ENCODE data around the gene ZFYVE28.

ZFYVE28 gene

DNA sequence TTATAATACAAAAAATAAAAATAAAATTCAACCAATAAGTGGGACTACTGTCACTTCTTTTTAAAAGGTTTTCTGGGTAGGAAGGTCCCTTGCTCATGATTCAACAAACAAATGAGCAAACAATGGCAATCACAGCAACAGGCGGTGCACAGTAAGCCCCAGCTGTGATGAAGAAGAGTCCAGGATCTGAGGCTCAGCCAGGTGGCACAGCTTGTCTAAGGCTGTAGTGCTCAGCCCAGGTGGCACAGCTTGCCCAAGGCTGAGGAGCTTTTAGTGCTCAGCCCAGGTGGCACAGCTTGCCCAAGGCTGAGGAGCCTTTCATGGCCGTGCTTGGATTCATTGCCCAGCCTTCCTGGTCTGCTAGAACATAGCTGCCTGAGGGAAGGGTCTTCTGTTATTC, 75.0 kb downstream of the ZFYVE28 start:
- DNase-seq: no peak

DNA sequence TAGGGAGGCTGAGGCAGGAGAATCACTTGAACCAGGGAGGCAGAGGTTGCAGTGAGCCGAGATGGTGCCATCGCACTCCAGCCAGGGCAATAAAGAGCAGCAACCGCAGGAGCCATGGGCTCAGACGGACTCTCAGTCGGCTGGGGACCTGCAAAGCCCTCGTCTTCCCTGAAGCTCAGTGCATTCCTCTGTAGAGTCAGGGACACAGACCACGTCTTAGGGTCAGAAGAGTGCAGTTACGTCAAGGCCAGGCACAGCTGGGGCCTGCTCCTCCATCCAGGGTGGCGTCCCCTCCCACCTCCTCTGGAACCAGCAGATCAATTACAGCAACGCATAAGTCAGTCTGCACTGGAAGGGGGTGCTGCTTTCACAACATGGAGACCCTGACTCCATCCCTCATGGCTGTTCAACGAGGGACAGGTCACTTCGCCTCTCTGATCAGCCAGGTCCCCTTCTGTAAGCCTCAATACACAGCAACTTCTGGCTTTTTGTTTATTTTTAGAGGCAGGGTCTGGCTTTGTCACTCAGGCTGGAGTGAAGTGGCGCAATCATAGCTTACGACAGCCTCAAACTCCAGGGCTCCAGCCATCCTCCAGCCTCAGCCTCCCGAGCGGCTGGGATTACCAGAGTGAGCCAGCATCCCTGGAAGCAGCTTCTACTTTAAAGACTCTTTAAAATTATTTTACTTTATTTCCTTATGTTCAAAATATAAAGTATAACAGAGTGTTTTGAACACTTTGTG, 76.4 kb downstream of the ZFYVE28 start:
- DNase-seq: no peak

DNA sequence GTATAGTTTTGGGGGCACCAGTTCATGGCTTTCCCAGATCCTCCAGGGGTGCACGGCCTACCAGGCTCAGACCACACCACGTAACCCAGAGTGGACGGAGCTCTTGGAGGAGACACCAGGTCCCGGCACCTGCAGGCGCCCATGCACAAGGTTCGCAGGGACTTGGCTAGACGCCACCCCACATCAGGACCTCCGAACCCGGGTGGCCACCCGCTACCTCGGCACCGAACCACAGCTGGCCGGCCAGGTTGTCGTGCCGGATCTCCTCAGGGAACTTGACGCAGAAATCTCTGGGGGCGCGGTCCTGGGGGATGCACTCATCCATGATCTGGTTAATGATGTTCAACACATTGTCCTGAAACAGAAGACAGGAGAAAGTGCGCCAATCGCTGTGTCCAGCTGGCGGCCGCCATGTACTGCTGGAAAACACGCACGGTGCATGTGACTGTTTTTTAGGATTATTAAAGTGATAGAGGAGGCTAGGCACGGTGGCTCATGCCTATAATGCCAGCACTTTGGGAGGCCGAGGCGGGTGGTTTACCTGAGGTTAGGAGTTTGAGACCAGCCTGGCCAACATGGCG, 77.1 kb downstream of the ZFYVE28 start:
- peak in 1 of 2 experiments; percentile 2 for DNase-seq

DNA sequence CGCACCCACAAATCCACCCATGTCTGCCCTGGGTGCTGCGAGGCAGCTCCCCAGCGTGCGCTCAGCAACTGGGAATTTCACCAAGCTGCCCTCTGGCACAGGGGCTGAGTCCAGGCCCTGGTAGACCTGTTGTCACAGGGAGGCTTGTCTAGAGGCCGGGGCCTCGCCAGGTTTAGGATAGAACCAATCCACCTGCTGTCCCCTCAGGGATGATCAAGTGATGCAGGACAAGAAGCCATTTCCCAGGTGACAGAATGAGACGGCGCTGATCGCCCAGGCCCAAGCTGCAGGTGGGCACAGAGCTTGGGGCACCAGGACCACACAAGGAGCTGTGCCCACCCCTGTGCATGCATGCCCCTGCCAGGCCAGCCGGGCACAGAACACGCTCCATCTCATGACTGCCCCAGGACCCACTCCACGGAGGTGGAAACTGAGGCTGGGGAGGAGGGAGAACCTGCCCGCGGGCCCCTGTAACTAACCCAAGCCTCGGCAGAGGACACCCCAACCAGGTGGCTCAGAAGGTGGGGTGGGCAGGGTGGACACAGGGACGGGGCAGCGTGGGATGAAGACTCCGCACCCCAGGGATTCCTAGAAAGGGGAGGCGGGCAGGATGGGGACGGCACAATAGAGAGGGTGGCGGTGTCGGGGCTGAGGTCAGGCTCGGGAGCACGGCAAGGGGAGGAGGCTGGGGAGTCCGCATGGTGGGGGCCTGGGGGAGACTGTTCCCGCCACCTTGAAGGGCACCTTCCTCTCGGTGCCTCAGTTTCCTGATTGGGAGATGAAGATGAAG, 78.0 kb downstream of the ZFYVE28 start:
- DNase-seq: peak in 1 of 2 experiments; percentile 1

DNA sequence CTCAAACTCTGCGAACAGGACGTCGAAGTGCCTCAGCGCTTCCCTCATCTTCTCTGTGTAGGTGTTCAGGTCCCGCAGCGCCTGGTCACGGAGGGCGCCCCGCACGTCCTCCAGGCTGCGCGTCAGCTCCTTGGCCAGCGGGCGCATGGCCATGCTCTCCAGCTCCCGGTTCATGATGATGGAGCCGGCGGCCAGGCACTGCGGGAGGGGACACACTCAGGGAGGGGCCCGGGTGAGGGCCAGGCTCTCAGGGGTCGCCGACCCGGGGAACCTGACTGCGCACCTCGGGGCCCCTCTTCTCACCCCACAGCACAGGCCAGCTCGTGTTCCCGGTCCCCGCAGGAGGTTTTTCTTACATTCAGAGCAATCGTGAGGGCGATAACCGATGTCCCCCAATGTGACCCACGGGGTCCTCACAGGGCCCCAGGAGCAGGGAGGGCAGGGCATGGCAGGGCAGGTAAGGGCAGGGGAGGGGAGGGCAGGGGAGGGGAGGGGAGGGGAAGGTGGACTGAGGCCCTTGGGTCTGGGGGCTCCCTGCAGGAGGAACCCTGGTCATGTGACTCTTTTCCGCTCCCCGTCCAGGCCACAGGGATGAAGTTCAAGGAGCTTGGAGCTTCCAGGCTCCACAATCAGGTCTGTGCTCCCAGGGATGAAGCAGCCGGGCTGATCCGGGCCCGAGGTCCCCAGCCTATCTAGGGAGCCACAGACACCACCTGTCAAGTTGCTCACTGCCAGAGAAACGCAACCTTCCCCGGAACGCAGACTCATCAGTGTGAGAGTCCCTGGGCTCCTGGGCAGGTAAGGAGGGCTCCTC, 78.8 kb downstream of the ZFYVE28 start:
- DNase-seq: peak in 1 of 2 experiments; percentile 1

DNA sequence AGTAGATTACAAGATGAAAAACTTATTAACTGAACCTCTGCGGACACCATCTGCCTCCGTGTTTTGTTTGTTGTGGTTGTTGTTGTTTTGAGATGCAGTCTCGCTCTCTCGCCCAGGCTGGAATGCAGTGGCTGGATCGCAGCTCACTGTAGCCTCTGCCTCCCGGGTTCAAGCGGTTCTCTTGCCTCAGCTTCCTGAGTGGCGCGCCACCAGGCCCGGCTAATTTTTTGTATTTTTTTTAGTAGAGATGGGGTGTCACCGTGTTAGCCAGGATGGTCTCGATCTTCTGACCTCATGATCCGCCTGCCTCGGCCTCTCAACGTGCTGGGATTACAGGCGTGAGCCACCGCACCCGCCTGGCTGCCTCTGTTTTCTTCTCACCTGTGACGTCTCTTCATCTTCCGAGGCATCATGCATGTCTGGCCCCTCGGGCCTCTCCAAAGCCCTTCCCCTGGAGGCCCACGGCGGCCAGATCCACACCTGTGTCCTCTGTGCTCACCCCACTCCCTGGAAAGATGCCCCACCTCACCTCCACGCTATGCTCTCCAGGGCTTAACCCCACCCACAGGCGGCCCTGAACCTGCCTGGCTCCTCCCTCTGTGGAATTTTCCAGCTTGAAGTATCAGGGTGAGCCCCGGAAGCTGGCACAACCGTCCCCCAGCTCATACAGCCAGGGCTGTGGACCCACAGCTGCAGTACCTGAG, 79.5 kb downstream of the ZFYVE28 start:
- DNase-seq: peak in 1 of 2 experiments; percentile 2

DNA sequence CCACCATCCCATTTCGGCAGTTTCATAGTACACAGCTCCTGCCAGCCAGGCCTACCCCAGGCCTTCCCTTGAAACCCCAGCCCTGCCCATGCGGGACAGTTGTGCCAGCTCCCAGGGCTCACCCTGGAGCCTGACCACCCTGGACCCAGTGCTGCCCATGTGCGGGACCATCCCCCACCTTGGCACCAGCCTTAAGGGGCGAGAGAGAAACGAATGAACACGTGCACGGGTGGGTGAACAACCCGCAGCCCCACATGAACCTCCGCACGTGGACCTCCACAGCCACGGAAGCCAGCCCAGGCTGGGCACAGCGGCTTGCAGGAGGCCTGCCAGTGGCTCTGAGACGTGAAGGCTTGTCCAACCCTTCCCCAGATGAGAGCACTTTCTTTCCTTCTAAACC, 80.5 kb downstream of the ZFYVE28 start:
- peak in 1 of 2 experiments; percentile 0 for DNase-seq

DNA sequence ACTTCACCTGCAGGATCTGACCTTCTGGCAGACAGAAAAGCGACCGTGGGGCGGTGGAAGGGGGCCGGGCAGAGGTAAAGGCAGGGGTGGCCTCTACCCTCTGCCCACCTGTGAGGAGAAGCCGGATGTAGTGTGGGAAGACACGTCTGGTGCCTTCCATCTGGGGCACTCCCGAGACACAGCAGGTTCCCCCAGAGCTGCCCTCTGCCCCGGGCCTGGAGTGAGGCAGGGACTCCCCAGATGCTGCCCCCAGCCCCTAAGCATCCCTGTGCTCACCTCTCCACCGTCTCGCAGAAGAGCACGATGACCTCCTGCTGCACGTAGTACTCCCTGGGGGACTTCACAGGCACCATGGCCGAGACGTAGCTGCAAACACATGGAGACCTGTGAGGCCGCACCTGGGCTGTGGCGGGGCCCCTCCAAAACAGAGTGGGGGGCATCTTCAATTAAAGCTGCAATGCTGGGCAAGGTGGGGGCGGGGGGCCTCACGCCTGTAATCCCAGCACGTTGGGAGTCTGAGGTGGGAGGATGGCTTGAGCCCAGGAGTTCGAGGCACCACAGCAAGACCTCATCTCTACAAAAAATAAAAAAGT, 81.2 kb downstream of the ZFYVE28 start:
- no peak for DNase-seq

DNA sequence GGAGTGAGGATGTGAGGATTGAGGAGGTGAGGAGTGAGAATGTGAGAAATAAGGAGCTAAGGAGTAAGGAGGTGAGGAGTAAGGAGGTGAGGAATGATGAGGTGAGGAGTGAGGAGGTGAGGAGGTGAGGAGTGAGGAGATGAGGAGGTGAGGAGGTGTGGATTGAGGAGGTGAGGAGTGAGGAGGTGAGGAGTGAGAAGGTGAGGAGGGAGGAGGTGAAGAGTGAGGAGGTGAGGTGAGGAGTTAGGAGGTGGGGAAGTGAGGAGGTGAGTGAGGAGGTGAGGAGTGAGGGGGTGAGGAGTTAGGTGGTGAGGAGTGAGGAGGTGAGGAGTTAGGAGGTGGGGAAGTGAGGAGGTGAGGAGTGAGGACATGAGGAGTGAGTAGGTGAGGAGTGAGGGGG, 81.8 kb downstream of the ZFYVE28 start:
- DNase-seq: peak in 1 of 2 experiments; percentile 1

DNA sequence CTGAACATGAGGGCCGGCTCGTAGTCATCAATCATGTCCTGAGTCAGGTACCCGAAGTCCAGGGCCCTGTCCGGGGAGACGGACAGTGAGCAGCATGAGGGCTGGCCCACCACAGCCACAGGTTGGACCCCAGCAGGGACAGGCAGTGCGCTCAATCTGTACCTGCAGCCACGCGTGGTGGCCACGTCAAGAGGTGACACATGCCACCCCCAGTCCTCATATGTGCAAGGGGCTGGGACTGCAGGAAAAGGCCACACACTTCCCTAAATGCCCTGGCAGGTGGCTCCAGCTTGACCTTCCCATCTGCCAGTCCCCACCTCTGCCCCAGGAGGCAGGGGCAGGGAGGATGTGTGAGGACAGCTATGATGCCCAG, 82.7 kb downstream of the ZFYVE28 start:
- peak in 1 of 2 experiments; percentile 0 for DNase-seq

DNA sequence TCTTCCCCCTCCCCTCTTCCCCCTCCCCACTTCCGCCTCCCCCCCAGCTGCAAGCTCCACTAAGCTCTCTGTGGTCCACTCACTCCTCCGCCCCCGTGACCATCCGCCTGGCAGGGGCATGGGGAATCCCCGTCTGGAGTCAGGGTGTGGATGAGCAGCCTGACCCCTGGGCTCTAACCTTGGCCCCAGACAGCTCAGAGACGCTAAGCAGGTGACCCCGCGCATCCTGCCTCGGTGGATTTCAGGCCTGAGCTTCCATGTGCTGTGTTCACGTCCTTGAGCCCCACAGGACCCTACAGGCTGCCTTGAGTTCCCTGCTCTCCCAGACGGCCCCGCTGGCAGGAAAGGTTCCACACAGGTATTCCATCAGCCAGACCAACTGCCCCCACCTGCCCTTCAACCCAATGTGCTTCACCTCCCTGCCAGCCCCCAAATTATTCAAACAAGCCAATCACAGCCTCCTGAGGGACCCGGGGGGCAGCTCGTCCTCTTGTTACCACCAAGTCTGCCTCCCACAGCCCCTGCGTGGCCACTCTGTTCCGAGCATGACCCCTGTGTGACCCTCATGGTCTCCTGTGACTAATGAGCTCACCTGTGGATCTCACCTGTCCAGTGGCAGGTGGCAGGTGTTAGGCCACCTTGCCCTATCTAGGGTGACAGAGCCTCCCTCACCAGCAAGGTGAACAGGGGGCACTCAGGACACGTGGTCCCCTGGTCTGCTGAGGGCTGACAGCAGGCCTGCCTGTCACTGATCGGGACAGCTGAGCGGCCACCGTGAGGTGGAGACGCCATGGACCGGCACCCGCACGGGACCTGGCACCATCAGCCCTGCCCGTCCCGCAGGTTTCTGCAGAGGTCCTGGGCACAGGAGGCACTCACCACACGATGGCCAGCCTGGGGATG, 83.4 kb downstream of the ZFYVE28 start:
- DNase-seq: peak in 1 of 2 experiments; percentile 0

DNA sequence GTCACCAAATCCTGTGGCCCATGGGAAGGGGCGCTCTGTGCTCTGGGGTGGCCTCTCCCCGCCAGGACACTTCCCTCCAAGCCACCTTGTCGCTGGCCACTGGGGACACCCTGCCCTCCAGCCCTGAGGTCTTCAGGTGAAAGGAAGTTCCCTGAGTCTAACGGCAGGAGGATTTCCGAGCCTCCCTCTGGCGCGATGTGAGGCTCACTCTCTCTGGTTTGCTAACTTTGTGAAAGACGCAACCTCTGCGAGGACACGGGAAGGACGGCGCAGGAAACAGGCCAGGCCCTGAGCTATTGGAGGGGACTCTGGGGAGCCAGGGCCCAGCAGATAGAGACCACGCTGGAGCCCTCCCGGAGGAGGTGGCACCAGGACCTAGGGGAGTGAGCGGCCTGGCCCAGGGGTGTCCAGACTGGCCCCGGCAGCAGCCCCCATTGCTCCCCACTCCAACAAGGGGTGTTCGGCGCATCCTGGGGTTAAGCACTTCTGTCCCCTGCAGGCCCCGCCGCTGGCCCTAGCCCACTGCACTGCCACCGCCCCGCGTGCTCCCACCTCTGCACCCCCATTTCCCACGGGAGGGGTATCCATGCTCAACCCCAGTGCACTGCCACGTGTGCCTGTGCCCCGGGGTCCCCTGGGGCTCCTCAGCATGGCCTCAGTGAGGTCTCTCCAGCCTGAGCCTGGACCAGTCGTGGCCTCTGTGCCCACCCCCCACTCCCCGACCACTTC, 84.4 kb downstream of the ZFYVE28 start:
- DNase-seq: no peak

DNA sequence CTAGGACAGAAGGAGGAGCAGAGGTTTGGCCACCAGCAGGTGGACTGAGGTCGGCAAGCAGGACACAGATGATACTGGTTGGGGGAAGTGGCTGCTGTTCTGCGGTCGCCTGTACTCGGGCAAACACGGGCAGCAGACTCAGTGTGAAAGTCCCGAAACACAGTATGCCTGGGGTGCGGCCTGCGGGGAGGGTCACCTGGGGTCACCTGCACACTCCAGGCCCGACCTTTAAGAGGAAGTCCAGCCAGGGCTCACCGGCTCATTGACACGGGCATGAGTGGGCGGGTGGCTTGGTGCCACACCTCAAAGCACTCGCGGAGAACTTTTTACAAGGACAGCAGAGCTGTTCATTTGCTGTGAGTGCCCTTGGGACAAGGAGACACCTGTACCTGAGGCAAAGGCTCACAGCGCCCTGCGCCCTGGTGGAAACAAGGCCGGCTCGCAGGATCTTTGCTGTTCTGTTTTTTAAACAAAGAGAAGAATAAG, 85.0 kb downstream of the ZFYVE28 start:
- no peak for DNase-seq

DNA sequence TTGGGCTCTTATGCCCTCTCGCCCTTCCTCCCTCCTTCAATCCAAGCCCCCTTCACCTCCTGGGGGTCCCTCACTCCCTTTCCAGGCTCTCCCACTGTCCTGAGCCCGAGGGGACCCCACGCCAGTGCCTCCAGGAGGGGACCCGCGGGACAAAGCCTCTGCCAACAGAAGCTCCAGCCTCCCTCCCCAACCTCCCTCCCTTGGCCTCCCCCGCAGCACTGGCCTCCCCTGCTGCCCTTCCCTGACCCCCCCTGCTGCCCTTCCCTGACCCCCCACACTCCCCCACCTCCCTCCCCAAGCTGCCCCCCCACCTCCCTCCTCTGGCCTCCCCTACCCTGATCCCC, 85.5 kb downstream of the ZFYVE28 start:
- no peak for DNase-seq

DNA sequence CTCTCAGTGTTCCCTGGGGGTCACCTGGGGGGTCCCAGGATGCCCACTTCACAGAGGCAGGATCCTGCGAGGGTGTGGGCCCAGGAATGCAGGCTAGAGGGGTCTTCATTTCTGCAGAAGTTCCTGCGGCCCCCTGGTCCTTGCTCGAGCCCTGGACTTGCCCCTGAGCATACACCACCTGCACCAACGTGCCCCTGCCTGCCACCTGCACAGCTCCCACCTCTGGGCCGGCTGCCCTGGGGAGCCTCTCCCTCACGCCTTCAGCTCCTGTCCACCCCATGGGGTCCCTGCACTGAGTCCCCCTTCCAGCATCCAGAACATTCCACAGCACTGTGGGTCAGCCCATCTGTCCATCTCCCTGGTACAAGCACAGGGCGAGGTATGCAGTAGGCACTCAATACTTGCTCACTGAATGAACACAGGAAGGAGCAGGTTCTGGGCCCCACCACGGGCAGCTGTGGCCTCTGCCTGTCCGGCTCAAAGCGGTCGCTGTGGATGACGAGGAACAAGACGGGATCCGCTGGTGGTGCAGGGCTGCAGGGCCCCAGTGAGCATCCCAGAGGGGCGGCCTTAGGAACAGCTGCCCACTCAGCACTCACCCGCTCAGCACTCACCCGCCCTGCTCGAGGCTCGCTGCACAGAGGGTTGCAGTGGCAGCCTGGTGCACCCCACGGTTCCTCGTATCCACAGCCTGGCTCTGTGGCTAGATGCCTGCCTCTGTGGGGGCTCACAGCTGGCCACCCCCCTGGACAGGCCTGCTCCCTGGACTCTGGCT, 86.1 kb downstream of the ZFYVE28 start:
- DNase-seq: no peak

DNA sequence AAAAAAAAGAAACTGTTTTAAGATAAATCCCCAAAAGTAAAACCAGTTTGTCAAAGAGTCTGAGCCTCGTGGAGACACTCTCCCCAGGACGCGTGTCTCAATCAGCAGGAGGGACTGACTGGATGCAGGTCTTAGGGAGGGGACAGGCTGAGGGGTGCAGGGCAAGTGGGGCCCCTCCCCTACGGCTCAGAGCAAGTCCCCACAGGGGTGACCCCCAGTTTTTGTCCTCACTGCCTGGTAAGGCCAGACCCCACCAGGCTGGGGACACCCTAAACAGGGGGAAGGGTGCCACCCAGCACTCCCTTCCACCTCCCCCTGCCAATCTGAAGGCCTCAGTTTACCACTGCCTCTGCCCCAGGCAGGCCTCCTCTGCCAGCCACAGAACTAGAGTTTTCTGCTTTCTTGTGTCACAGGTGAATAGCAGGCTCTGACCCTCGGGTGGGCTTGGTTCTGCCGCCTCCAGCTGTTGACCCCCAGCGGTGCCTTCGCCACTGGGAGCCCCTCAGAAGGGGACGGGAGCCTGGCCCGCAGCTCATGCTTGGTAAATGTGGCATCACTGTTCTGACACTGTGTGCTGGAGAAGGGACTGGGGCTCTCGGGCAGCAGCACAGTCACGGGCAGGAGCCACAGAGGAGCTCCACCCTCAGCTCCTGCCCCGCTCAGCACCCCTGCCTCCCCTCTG, 86.8 kb downstream of the ZFYVE28 start:
- DNase-seq: no peak

DNA sequence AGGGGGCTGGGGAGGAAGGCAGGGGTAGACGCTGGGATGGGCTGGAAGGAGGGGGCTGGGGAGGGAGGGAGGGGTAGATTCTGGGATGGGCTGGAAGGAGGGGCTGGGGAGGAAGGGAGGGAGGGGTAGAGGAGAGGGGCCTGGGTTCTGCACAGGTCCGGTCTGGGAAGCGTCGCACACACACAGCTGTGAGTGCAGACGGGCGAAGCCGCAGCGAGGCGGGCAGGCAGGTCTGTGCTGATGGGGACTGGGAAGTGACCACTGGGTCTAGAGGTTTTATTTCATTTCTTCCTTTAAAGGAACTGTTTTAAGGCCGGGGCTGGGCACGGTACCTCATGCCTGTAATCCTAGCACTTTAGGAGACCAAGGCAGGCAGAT, 87.4 kb downstream of the ZFYVE28 start:
- no peak for DNase-seq

Measured in activated CD4-positive, alpha-beta T cell treated with anti-CD3 and anti-CD28 coated beads, Interleukin-2, amount 50 U/mL, for 48 hours (primary cell).